Lower leg skin (tissue), 3 donors: ENCODE measurements around the gene TBCD.

Source experiments
- POLR2A ChIP-seq, 2 donors: fragments of 450-650 bp; IDR thresholded peaks; one replicate each; pipeline ENCODE4 v1.6.1; 2016 to 2017; ENCODE audit warnings: antibody characterized with exemption in 2 of 2, mild to moderate bottlenecking in 1 of 2, moderate library complexity in 1 of 2
- TF ChIP-seq, protein P1 (sequence below), 3 donors: fragments of 450-650 bp; IDR thresholded peaks; one replicate each; pipeline ENCODE4 v1.5.1; 2016; ENCODE audit warnings: antibody characterized with exemption in 3 of 3, mild to moderate bottlenecking in 3 of 3, moderate library complexity in 2 of 3

DNA sequence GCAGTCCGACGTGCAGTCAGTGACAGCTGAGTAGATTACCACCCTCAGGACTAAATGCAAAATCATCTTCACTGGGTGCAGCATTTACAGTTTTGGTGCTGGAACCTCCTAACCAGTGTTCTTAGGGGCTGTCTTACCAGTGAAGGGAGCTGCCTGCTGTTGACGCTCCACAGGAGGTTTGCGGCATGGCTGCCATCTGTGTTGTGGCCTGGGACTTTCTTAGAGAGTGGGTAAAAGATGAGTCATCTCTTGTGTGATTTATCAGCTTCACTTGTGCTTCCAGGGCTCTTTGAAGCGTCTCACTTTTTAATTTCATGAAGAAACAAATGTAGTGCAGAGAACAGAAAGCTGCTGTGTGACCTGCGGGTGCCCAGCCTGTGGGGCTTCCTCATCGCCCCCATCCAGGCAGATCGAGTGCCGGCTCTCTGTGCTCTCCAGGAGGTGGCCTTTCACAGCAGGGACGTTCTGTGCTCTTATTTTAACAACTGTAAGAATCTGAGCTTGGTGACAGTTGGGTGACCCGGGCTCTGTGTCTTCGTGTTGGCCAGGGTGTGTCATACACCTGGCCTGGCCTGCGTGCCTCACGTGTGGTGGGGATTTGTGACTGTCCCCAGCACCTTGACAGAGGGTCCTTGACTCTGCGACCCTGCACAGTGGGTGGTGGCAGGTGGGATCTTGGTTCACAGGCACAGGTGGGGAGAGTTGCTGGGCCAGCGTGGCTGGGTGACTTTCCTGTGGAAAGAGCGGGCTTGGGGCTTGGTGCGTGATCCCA is 112.3 kb downstream of the TBCD start:
- TF ChIP-seq, protein P1, sequence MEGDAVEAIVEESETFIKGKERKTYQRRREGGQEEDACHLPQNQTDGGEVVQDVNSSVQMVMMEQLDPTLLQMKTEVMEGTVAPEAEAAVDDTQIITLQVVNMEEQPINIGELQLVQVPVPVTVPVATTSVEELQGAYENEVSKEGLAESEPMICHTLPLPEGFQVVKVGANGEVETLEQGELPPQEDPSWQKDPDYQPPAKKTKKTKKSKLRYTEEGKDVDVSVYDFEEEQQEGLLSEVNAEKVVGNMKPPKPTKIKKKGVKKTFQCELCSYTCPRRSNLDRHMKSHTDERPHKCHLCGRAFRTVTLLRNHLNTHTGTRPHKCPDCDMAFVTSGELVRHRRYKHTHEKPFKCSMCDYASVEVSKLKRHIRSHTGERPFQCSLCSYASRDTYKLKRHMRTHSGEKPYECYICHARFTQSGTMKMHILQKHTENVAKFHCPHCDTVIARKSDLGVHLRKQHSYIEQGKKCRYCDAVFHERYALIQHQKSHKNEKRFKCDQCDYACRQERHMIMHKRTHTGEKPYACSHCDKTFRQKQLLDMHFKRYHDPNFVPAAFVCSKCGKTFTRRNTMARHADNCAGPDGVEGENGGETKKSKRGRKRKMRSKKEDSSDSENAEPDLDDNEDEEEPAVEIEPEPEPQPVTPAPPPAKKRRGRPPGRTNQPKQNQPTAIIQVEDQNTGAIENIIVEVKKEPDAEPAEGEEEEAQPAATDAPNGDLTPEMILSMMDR (IDR thresholded peaks at IDR 0.05): no peak
- TF ChIP-seq POLR2A (IDR thresholded peaks at IDR 0.05): no peak
